SK-N-SH treated with all-trans-retinoic acid at 6 μM for 48 hours (cell line): ENCODE results near the gene CCDC106.
A peak's percentile ranks its signal among the peaks of the same experiment; 100 is the strongest.

Experiments used
- ATAC-seq: fragments of 200-7000 bp; cut with Tn5 transposase; 3 replicates; pipeline ENCODE4 v1.9.1; 2020; ENCODE audit warnings: mild to moderate bottlenecking, moderate library complexity
- CREB5 ChIP-seq: fragments of 250-450 bp; sonication (Bioruptor Pico); IDR thresholded peaks from 2 replicates; pipeline ENCODE4 v1.5.1; 2020; ENCODE audit warnings: low read depth, mild to moderate bottlenecking, moderate library complexity
- CSRNP3 ChIP-seq: fragments of 250-450 bp; sonication (Bioruptor Pico); IDR thresholded peaks from 2 replicates; pipeline ENCODE4 v1.5.1; 2021; ENCODE audit warnings: mild to moderate bottlenecking, moderate library complexity
- ESRRG ChIP-seq: fragments of 250-450 bp; sonication (Bioruptor Pico); IDR thresholded peaks from 2 replicates; pipeline ENCODE4 v1.6.1; 2021; ENCODE audit warnings: mild to moderate bottlenecking
- PATZ1 ChIP-seq: fragments of 250-450 bp; sonication (Bioruptor Pico); IDR thresholded peaks from 2 replicates; pipeline ENCODE4 v1.8.0; 2020; ENCODE audit warnings: mild to moderate bottlenecking, moderate library complexity, borderline replicate concordance
- POU6F1 ChIP-seq: fragments of 250-450 bp; sonication (Bioruptor Pico); IDR thresholded peaks from 2 replicates; pipeline ENCODE4 v1.8.0; 2021; ENCODE audit warnings: low read depth, mild to moderate bottlenecking, moderate library complexity, borderline replicate concordance
- TCF4 ChIP-seq: fragments of 250-450 bp; sonication (Bioruptor Pico); IDR thresholded peaks from 2 replicates; pipeline ENCODE4 v1.8.0; 2021; ENCODE audit warnings: mild to moderate bottlenecking, moderate library complexity, borderline replicate concordance
- TOX ChIP-seq: fragments of 250-450 bp; sonication (Bioruptor Pico); IDR thresholded peaks from 2 replicates; pipeline ENCODE4 v1.8.0; 2021; ENCODE audit warnings: mild to moderate bottlenecking, moderate library complexity, borderline replicate concordance
- TSHZ2 ChIP-seq: fragments of 250-450 bp; sonication (Bioruptor Pico); IDR thresholded peaks from 2 replicates; pipeline ENCODE4 v1.5.0; 2020; ENCODE audit warnings: mild to moderate bottlenecking, moderate library complexity
- ZC3H10 ChIP-seq: fragments of 250-450 bp; sonication (Bioruptor Pico); IDR thresholded peaks from 2 replicates; pipeline ENCODE4 v1.5.1; 2021; ENCODE audit warnings: mild to moderate bottlenecking, moderate library complexity
- ZFP30 ChIP-seq: fragments of 450-650 bp; formaldehyde crosslinking; IDR thresholded peaks from 2 replicates; pipeline ENCODE4 v1.5.0; 2022; ENCODE audit warnings: mild to moderate bottlenecking, moderate library complexity
- ZNF565 ChIP-seq: fragments of 450-650 bp; formaldehyde crosslinking; conservative IDR thresholded peaks from 2 replicates; pipeline ENCODE4 v1.5.0; 2020; ENCODE audit warnings: low read depth, mild to moderate bottlenecking, moderate library complexity
- ZNF70 ChIP-seq: fragments of 450-650 bp; formaldehyde crosslinking; IDR thresholded peaks from 2 replicates; pipeline ENCODE4 v1.5.0; 2020; ENCODE audit warnings: mild to moderate bottlenecking, moderate library complexity

Gene CCDC106

GRCh38 chr19:55647732-55648584 is at the start of gene CCDC106:
CCDC106 (plus strand) TSS chr19:55648212; CDS start chr19:55649047, 835 bp downstream.
- no peak for TF ChIP-seq ZC3H10 (CRISPR knock-in tag)
- no peak for TF ChIP-seq CSRNP3 (CRISPR knock-in tag)
- TF ChIP-seq PATZ1 (CRISPR knock-in tag), result no peak
- TF ChIP-seq TCF4 (CRISPR knock-in tag), result no peak
- no peak for TF ChIP-seq CREB5 (CRISPR knock-in tag)
- 0 out of 2 replicates have a peak, but pooled peaks have one; percentile 41 for TF ChIP-seq TSHZ2 (CRISPR knock-in tag)
- ATAC-seq, result peak; percentile 64

GRCh38 chr19:55598719-55599467 is 49.1 kb upstream of the CCDC106 start:
- TF ChIP-seq PATZ1 (CRISPR knock-in tag) (peak; percentile 94), ESRRG (CRISPR knock-in tag) (no peak), POU6F1 (CRISPR knock-in tag) (peak; percentile 89; the same call in 1 of the 2 replicates), CREB5 (CRISPR knock-in tag) (no peak), ZFP30 (CRISPR knock-in tag) (no peak), TOX (CRISPR knock-in tag) (no peak), ZNF565 (CRISPR knock-in tag) (no peak), ZNF70 (CRISPR knock-in tag) (no peak), CSRNP3 (CRISPR knock-in tag) (no peak)
- ATAC-seq, result peak; percentile 75
